Dermis lymphatic vessel endothelial cell (primary cell): ENCODE results near the gene PAPLN. TPM values are rescaled to one million over a fixed set of nuclear protein-coding genes. Genes with fewer than 3 reads are reported as not detected.

ENCODE experiments used
- total RNA-seq: library from RNA; depleted of rRNA; stranded (reverse); fragments of >200 nt; gene quantifications from 2 replicates; pipeline ENCODE4 v1.2.1, GENCODE V29; 2014

PAPLN gene
- total RNA-seq: 25.3 and 40.5 TPM in 2 replicates

DNA sequence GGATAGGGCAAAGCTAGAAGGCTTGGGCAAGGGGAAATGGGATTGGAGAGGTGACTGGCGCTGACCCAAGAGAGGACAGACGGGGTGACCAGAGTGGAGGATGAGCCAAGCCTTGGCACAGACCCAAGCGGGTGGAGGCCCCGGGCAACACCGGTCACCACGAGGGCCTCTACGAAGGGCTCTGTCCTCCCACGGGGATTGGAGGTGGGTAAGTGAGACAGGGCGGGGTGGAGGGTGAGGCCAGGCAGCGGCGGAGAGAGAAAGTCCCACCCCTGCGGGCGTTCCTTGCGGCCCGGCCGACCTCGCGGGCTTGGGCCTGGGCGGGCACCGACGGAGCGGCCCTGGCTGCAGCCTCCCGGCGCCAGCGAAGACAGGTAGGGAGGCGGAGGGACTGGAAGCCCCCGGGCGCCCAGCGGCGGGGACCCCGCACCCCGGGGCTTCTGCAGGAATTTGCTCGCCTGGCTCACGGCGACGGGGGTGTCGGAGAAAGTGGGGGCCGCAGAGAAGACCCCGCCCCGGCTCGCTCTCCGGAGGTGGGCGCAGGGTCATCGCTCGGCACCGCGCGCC is at the start of gene PAPLN:
Gene PAPLN (plus strand): TSS at position 288 of the 567 bp plus-strand sequence. CDS start 2,273 bp downstream, outside the sequence.

Other genes with a start within 250 kb of the PAPLN start
- 16.9 and 17.6 TPM in 2 replicates for gene ZFYVE1, start 210.4 kb upstream of the PAPLN start, total RNA-seq
- gene RBM25, start 179.0 kb upstream of the PAPLN start, total RNA-seq: 20.3 and 29.8 TPM in 2 replicates
- gene PSEN1, start 101.0 kb upstream of the PAPLN start, total RNA-seq: 42.6 and 46.1 TPM in 2 replicates
- 64.6 and 94.4 TPM in 2 replicates for gene NUMB, start 221.0 kb downstream of the PAPLN start, total RNA-seq